NCI-H345 treated with DMSO at 0.1 percent for 48 hours (cell line): ENCODE results near the gene CKMT2.
"Not testable (repeated sequence)": the region's sequence is repeated elsewhere in the genome, so short reads cannot be mapped to it uniquely, and the experiment has no call there.

ENCODE experiments used
- DNase-seq: peaks from one replicate; lab custom pipeline; 2025; ENCODE audit not compliant: unreplicated experiment; lab: John Stamatoyannopoulos, UW

Gene CKMT2

DNA sequence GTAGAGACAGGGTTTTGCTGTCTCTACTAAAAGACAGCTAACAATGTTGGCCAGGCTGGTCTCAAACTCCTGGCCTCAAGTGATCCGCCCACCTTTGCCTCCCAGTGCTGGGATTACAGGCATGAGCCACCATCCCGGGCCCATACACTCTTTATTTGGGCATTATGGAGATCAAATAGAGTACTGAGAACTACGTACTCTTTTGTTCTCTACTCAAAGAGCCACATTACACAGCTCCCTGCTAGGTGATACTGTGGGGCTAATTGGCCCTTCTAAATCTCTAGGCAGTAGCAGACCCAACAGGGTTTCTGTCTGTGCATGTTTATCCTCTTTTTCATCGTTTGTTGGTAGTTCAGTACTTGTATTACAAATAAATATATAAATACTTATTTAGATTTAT, 16.1 kb downstream of the CKMT2 start:
- DNase-seq = peak; percentile 12

DNA sequence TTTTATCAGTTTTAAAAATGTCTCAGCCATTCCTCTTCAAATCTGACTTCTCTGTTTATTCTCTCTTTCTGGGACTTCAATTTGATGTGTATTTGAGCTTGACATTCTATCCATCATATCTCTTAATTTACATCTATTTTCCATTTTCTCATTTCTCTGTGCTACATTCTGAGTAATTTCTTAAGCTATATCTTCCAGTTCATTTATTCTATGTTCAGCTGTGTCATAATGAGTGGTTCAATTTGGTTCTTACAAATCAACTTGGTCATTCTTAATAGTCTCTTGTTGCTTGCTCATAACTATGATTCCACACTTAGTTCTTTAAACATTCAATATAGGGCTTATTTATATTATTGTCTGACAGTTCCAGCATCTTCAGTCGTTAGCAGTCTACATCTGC, 16.9 kb downstream of the CKMT2 start:
- DNase-seq = peak; percentile 14

DNA sequence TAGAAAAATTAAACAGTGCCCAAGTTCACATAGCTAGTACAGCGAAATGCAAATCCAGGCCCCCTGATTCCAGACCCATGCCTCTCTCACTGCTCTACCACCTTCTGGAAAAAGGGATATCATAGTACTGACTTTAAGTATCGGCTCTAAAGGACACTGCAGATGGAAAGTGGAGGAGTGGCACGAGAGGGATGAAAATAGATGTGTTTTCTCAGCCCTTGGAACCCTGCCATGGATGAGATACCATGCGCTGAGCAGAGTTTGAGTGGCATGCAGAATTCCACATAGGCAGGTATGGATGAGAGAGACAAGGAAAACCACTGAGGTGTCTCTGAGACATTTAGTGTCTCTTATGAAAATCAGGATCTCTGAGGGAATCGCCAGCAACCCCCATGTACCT, 18.8 kb downstream of the CKMT2 start:
- DNase-seq = no peak

DNA sequence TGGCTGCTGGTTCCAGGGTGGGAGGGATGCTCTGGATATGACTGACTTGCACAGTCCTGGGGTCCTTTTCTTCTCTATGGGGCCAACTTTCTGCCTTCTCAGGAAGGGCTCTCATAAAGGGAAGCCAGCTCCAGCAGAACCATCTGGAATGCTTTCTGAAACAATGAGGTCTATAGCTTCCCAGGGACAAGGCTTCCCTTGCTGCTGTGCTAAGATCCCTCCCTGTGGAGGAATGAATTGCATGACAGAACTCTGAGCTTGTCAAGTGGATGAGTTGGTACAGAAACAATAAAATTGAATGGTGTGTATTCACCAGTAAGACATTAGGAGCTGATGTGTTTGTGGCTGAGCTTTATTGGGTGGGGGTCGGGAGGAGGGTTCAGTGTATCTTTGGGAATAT, 19.8 kb downstream of the CKMT2 start:
- DNase-seq = no peak

DNA sequence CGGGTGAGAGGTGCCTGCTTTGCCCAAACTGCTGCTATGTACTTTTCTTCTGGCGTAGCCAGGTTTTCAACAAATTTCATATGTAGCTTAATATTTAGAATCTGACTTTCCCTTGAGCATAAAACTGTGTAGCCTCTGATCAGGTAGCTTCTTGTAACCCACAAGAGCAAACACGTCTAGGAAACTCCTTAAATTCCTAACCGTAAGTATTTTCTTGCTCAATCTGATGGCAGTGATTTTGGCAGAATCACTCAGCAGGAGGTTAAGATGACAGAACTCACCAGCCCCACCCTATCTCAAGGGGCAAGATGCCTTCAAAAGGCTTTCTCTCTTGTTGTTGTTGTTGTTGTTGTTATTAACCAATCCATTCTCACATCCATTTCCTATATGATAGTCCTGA, 20.8 kb downstream of the CKMT2 start:
- no peak for DNase-seq

DNA sequence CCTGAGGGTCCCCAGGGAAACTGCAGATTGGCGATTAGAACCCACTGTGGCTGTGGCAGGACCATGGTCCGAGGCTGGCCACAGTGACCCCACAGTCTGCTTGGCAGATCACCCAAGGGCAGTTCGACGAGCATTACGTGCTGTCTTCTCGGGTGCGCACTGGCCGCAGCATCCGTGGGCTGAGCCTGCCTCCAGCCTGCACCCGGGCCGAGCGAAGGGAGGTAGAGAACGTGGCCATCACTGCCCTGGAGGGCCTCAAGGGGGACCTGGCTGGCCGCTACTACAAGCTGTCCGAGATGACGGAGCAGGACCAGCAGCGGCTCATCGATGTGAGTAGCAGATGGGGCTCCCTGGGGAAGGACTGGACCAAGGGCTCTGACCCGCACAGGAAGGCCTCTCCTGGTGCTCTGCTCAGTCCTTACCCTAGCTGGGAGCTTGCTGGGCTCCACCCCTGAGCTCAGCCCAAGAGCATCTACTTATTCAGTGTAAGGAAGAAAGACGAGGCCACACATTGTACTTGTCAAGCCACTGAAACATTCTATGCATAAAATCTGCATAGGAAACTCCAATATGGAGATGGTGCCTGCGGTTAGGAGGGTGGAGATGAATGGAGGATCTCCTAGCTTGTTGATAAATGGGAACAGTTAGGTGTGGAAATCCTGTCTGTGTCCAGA, 21.9 kb downstream of the CKMT2 start:
- no peak for DNase-seq

DNA sequence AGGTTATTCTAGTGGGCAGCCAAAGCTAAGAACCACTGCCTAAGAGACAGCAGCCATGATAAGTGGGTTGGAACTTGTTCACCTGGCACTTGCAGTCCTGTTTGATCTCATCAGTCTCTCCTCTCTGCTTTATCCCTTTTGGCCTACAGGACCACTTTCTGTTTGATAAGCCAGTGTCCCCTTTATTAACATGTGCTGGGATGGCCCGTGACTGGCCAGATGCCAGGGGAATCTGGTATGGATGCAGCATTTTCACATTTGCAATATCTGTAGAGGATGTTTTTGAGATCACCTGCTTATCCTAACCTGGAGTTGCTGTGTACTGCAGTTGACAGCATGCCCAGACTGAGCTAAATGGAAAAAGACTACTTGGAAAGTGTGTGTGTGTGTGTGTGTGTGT, 23.6 kb downstream of the CKMT2 start:
- no peak for DNase-seq

DNA sequence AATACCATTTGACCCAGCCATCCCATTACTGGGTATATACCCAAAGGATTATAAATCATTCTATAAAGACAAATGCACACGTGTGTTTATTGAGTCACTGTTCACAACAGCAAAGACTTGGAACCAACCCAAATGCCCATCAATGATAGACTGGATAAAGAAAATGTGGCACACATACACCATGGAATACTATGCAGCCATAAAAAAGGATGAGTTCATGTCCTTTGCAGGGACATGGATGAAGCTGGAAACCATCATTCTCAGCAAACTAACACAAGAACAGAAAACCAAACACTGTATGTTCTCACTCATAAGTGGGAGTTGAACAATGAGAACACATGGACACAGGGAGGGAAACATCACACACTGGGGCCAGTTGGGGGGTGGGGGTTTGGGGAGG, 29.7 kb downstream of the CKMT2 start:
- DNase-seq = not testable (repeated sequence)

DNA sequence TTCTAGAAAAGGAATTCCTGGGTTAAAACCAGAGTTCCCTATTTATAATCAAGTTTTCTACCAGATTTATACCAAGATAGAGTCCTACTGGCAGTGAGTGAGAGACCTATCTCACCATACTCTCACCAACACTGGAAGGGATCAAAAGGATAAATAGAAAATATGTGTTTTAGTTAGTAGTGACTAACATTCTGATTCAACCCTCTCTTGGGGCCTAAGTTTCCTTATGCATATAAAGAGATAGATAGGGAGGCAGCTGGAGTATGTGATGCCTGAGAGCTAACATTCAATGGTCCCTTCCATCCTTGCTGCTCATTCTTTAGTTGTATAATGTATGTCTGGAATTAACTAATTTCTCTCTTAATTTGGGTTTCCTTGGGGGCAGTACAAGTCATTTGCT, 32.0 kb downstream of the CKMT2 start:
- DNase-seq = no peak

DNA sequence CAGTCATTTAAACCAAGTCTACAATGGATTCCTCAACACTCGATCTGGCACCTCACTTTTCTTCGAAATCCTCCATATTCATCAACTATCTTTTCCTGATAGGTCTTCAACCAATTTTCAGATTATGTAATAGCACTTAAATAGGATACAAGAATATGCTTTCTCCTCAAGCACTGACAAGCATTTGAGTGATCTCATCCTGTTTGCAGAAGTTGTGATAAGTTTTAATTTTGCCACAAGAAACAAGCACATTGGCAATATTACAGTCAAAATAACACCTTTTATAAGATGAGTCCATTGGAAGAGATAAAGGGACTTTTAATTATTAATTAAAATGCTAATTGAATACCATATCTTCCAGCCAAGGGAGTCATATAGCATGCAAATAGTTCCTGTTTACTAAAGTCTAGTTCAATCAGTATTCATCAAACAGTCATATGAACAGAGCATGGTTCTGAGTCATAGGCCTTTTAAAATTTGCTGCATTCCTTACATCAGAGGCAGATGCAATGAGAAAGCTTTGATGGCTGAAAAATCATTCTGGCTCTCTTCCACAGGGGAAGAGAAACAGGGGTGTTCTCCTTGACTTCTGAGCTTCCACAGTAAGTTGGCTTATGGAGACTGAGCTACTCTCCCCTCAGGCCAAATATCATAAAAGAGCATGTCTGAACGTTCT, 35.5 kb downstream of the CKMT2 start:
- DNase-seq = no peak

DNA sequence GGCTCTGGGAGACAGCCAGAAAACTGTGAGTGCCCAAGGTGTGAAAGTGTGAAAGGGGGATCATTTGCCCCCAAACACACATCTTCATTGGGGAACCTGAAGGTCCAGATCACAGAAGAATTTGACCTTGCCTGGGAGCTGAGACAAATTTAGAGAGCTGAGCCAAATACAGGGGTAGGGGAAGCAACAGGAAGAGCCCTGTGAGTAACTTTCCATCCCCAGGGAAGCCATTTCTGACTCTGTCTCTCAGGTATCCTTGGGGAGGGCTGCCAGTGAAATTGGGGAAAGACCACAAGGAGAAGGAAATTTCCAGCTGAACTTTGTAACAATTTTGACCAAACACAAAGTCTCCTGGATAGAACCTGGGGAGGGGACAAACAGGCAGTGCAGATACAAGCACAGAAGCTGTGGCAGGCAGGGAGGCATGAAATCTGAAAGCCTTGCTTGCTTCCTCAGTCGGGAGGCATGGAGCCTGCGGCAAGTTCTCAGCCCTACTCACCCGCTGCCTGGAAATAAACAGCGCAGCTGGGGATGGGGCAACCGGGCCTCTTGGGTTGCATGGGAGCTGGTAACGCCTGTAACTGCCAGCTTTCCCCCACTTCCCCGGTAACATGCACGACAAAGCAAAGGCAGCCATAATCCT, 36.8 kb downstream of the CKMT2 start:
- DNase-seq = peak; percentile 73

DNA sequence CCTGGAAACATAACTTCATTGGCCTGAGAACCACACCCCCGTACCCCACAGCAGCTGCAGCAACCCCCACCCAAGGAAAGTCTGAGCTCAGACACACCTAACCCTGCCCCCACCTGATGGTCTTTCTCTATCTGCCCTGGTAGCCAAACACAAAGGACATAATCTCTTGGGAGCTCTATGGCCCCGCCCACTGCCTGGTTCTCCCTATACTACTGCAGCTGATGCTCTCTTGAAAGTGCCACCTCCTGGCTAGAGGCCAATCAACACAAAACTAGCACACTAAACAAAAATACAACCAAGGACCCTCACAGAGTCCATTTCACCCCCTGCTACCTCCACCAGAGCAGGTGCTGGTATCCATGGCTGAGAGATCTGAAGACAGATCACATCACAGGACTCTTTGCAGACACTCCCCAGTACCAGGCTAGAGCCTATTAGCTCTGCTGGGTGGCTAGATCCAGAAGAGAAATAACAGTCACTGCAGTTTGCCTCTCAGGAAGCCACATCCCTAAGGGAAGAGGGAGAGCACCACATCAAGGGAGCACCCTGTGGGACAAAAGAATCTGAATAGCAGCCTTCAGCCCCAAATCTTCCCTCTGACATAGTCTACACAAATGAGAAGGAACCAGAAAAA, 37.4 kb downstream of the CKMT2 start:
- DNase-seq = peak; percentile 85

DNA sequence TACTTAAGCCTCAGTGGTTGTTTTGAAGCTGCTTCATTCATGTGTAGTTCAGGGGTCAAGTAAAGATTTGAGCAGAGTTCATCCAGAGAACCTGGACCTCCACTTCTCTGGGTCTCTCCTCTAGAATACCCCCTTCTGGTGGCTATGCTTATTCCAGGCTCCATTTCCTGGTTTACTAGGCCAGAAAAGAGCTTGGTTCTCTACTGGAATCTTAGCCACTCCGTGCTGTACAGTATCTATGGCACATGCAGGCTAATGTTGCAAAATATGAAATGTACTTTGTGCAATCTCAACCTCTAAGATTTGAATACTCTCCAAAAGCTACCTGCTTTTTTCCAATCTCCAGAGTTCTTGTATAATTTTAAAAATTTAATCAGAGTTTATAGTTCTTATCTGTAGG, 50.9 kb downstream of the CKMT2 start:
- no peak for DNase-seq

DNA sequence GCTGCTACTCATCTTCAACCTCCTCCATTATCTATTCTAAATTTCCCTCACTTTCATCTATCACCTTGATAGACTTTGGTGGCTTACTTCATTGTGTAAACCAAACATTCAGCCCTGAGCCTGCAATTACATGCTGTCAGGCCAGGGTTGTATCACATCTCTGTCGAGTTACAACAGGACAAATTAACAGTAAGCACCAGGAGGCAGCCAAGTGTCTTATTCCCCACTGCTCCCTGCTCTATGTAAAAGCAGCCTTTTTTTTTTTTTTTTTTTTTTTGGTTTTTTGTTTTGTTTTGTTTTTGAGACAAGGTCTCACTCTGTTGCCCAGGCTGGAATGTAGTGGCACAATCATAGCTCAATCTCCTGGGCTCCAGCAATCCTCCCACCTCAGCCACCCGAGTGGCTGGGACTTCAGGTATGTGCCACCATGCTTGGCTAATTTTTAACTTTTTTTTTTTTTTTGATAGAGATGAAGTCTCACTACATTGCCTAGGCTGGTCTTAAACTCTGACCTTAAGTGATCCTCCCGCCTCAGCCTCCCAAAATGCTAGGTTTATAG, 53.0 kb downstream of the CKMT2 start:
- no peak for DNase-seq

DNA sequence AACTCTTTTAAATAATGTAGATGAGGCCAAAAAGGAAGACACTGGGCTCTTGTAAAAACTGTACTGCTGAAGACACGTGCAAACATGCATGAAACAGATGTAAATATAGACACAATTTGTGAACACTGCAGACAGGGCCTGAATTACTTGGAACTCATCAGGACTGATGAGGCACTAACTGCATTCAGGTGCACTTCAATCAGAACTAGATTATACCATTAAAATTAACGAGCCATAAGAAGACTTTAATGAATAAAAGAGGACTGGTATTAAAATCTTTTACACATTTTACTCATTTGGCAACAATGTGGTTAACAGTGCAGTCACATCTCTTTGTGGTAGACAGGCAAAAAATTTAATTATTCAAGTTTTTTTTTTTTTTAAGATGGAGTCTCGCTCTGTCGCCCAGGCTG, 54.9 kb downstream of the CKMT2 start:
- DNase-seq = no peak

DNA sequence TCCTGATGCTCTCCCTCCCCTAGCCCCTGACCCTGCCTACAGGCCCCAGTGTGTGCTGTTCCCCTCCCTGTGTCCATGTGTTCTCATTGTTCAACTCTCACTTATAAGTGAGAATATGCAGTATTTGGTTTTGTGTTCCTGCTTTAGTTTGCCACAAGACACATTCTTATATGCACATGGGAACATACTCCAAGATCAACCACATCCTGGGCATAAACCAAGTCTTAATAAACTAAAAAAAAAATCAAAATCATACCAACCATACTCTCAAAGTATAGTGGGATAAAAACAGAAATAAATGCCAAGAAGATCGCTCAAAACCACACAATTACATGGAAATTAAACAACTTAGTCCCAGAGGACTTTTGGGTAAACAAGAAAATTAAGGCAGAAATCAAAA, 57.0 kb downstream of the CKMT2 start:
- DNase-seq = no peak

DNA sequence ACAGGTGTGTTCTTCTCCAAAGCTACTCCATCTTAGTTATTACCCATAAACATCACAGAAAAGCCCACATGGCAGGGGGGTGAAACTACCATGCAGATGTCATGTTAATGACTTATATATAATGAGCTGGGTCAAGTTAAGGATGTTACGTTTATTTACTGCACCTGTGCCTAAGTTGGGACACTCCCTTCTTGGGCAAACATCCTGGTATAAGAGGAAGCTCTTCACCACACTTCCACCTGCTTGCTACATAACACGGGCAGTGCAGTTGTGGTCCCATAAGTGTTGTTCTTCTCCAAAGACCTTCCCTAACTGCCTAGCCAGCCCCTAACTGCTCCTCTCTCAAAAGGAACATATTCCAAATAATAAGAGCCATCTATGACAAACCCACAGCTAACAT, 59.0 kb downstream of the CKMT2 start:
- DNase-seq = no peak

DNA sequence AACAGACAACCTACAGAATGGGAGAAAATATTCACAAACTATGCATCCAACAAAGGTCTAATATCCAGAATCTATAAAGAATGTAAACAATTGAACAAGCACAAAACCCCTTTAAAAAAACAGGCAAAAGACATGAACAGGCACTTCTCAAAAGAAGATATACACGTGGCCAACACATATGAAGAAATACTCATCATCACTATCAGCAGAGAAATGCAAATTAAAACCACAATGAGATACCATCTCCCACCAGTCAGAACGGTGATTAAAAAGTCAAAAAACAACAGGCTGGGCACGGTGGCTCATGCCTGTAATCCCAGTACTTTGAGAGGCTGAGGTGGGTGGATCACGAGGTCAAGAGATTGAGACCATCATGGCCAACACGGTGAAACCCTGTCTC, 60.9 kb downstream of the CKMT2 start:
- not testable (repeated sequence) for DNase-seq

DNA sequence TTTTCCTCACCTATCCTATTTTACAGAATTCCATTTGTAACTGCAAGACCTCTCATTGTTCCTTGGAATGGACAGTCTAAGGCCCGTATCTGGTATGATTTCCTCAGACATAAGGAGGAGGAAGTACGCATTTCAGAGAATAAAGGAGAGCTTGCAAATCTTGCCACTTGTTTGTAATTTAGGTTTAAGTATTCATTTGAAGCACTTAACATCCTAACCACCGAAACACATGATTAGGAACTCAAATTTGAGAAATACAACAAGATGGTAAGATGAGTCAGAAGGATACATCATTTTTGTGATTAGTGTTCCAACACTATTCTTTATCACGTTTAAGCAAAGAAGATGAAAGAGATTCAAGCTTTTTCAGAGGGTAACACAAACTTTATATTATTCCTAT, 64.4 kb downstream of the CKMT2 start:
- DNase-seq = no peak

DNA sequence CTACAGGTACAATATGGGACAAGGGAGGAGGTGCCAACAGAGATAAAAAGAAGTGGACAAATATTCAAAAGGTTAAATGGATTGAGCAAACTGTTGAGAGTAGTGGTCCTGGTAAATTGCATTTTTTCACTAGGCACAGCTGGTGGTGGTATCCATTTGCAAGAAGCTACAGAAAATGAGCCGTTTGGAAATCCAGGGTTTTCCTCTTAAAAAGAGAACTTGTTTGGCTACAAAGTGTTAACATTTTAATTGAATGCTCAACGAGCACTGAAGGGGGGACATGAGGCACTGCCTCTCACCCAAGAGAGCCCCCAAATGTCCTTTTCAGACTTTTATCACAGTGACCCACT, 67.8 kb downstream of the CKMT2 start:
- DNase-seq = no peak

DNA sequence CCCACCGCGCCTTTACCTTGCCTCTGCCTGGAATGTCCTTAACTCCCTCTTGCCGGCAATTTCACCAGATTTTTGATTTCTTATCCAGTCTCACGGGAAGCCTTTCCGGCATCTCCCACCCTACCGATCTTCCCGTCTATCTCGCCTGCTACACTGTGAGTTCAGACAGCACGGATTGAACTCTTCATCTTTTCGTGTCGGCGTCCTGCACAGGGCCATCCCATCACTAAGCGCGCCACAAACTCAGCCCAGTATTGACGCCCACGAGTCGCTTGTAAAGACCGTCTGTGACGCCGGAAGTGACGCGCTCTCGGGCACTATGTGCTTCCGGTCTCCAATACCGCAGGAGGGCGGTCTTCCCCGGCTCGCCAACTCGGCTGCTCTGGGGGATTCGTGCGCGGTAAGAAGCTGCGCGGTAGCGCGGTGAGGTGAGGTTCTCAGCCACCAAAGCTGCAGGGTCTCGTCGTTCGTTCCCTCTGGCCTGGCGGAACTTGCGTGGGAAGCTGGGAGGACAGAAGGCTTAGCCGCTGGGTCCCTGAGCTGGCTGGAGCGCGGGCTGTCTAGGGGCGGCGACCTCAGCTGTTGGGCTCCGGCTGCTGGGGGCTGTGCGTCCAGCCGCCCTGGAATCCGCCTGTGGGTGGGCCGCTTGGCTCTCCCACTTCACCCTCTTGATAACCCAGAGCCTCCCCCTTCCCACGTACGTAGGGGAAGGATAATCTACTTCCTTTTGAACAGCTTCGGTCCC, 68.3 kb downstream of the CKMT2 start, which contains the start of gene ZCCHC9:
Gene ZCCHC9, plus strand, starts transcription at position 317 of the 745 bp plus-strand sequence. CDS start 3,171 bp downstream, outside the sequence.
- peak; percentile 76 for DNase-seq
